K562 (cell line): ENCODE data around the gene TANGO6. TPM values are rescaled to one million over a fixed set of nuclear protein-coding genes. Genes with fewer than 3 reads are reported as not detected.

Source experiments
- ATAC-seq: fragments of 200-7000 bp; cut with Tn5 transposase; 3 replicates; pipeline ENCODE4 v1.9.1; 2020; ENCODE audit warnings: moderate library complexity
- BruUV-seq: library from RNA; stranded (reverse); fragments of 400-500 nt; replicated peaks from 2 replicates; lab custom pipeline; 2021; lab: Mats Ljungman, UMichigan
- CTCF ChIA-PET: fragments of 300-600 bp; formaldehyde crosslinking; extraction: SDS; loops from one replicate; lab custom pipeline; 2021; ENCODE audit warnings: low intra/inter-chr PET ratio; lab: Yijun Ruan, JAX
- POLR2A ChIA-PET: fragments of 300-600, 350-650 bp; sonication (Branson Sonifier 250); formaldehyde crosslinking; extraction: SDS; loops from one replicate; lab custom pipeline; 2021; ENCODE audit warnings: antibody characterized with exemption, inconsistent platforms; lab: Yijun Ruan, JAX
- DNase-seq, 4 experiments: peaks; one replicate each; pipeline versions ENCODE4 v3.0.0 to v3.0.0-alpha.2; 2011 to 2018; ENCODE audit warnings: low spot score in 3 of 4, mixed read lengths in 3 of 4; ENCODE audit errors: extremely low read depth in 1 of 4
- FAIRE-seq: peaks from 2 replicates; lab custom pipeline; 2011; peaks lifted over from hg19 to GRCh38; lab: Jason Lieb, UNC
- H2AFZ ChIP-seq: 2 replicates; pipeline ENCODE4 v1.6.0; 2011; ENCODE audit warnings: low read depth, low read length, control low read depth, inconsistent platforms
- H3K27ac ChIP-seq: fragments of 200-600 bp; 3 replicates; pipeline ENCODE4 v1.8.0; 2011; ENCODE audit warnings: low read depth, mild to moderate bottlenecking, control low read depth, inconsistent platforms, low read length, moderate library complexity, mixed read lengths; ENCODE audit errors: extremely low read depth
- H3K27me3 ChIP-seq, 2 experiments: fragments of 300-600 bp in 1 of 2; 2 replicates in 1 of 2; 3 replicates in 1 of 2; pipeline versions ENCODE4 v1.6.0 to v1.8.0; 2011; ENCODE audit warnings: inconsistent platforms in 2 of 2, low read length in 2 of 2, mild to moderate bottlenecking in 1 of 2, mixed read lengths in 1 of 2, moderate library complexity in 1 of 2; ENCODE audit not compliant: control insufficient read depth in 2 of 2, insufficient read depth in 2 of 2
- H3K36me3 ChIP-seq: fragments of 300-600 bp; 3 replicates; pipeline ENCODE4 v1.8.0; 2011; ENCODE audit warnings: mild to moderate bottlenecking, low read length, inconsistent platforms; ENCODE audit not compliant: control insufficient read depth, insufficient read depth
- H3K4me1 ChIP-seq, 2 experiments: fragments of 200-600 bp in 1 of 2; replicated peaks in 1 of 2; 2 replicates in 1 of 2; 3 replicates in 1 of 2; pipeline versions ENCODE4 v1.5.1 to v1.8.0; 2011; ENCODE audit warnings: inconsistent platforms in 2 of 2, low read length in 2 of 2, mild to moderate bottlenecking in 1 of 2, mixed read lengths in 1 of 2, moderate library complexity in 1 of 2; ENCODE audit not compliant: control insufficient read depth in 2 of 2, insufficient read depth in 2 of 2
- H3K4me2 ChIP-seq: 2 replicates; pipeline ENCODE4 v1.6.1; 2011; ENCODE audit warnings: low read length, control low read depth, inconsistent platforms, mixed read lengths; ENCODE audit not compliant: insufficient read depth
- H3K4me3 ChIP-seq: fragments of 200-600 bp; sonication (generic), shearing (Covaris generic); 2 replicates; pipeline ENCODE4 v1.5.1; 2016; ENCODE audit warnings: control low read depth, inconsistent platforms
- H3K79me2 ChIP-seq: fragments of 200-600 bp; 3 replicates; pipeline ENCODE4 v1.8.0; 2011; ENCODE audit warnings: low read length, inconsistent platforms; ENCODE audit not compliant: control insufficient read depth, insufficient read depth
- H3K9ac ChIP-seq, 2 experiments: 2 replicates each; pipeline versions ENCODE4 v1.6.0 to v1.6.1; 2011; ENCODE audit warnings: low read depth in 2 of 2, low read length in 2 of 2, control low read depth in 1 of 2, inconsistent platforms in 1 of 2, mild to moderate bottlenecking in 1 of 2, mixed read lengths in 1 of 2; ENCODE audit not compliant: insufficient read depth in 1 of 2
- H3K9me1 ChIP-seq: one replicate; pipeline ENCODE4 v1.6.0; 2011; ENCODE audit warnings: inconsistent platforms, mild to moderate bottlenecking, low read length, moderate library complexity; ENCODE audit not compliant: control insufficient read depth, insufficient read depth
- H3K9me3 ChIP-seq: replicated peaks from 2 replicates; pipeline ENCODE4 v1.5.1; 2011; ENCODE audit warnings: low read depth, low read length, inconsistent platforms; ENCODE audit not compliant: control insufficient read depth, insufficient read depth
- H4K20me1 ChIP-seq: replicated peaks from 2 replicates; pipeline ENCODE4 v1.6.1; 2011; ENCODE audit warnings: low read length, inconsistent platforms, mixed read lengths; ENCODE audit not compliant: control insufficient read depth, insufficient read depth
- CBFA2T2 ChIP-seq: fragments of 450-650 bp; conservative IDR thresholded peaks from 2 replicates; pipeline ENCODE4 v1.6.1; 2017; ENCODE audit warnings: mild to moderate bottlenecking
- CEBPZ ChIP-seq: fragments of 150-350 bp; IDR thresholded peaks from 2 replicates; pipeline ENCODE4 v1.6.1; 2014; ENCODE audit warnings: low read depth, mild to moderate bottlenecking, low read length, borderline replicate concordance
- CTCF ChIP-seq, 3 experiments: IDR thresholded peaks in 2 of 3; conservative IDR thresholded peaks in 1 of 3; 2 replicates each; pipeline ENCODE4 v1.5.1; 2011 to 2012; ENCODE audit warnings: low read length in 3 of 3, mild to moderate bottlenecking in 3 of 3, control low read depth in 2 of 3, improper control_type of control experiment in 1 of 3, inconsistent platforms in 1 of 3, low read depth in 1 of 3, mixed read lengths in 1 of 3, moderate library complexity in 1 of 3; ENCODE audit not compliant: insufficient read depth in 2 of 3
- HINFP ChIP-seq: fragments of 450-650 bp; conservative IDR thresholded peaks from 2 replicates; pipeline ENCODE4 v1.6.1; 2016; ENCODE audit warnings: missing genetic modification characterization, low read depth, mild to moderate bottlenecking, control low read depth, missing compliant biosample characterization
- NCOA6 ChIP-seq: fragments of 450-650 bp; IDR thresholded peaks from 2 replicates; pipeline ENCODE4 v1.6.1; 2017; ENCODE audit warnings: mild to moderate bottlenecking
- SLC30A9 ChIP-seq: fragments of 250-450 bp; sonication (Bioruptor Pico); IDR thresholded peaks from 2 replicates; pipeline ENCODE4 v1.8.0; 2022; ENCODE audit warnings: mild to moderate bottlenecking, moderate library complexity
- TCF15 ChIP-seq: fragments of 250-450 bp; sonication (Bioruptor Pico); IDR thresholded peaks from 2 replicates; pipeline ENCODE4 v1.8.0; 2022; ENCODE audit warnings: moderate library complexity, mild to moderate bottlenecking, inconsistent platforms
- in situ Hi-C: fragments of 300-500 bp; cut with MboI; formaldehyde crosslinking; loops from 4 replicates; pipeline ENCODE4 v1.15.0; 2018; ENCODE audit warnings: inconsistent platforms, mixed read lengths
- intact Hi-C: fragments of 100-400 bp; cut with micrococcal nuclease; formaldehyde crosslinking; loops from 2 replicates; pipeline ENCODE4 v1.14.2; 2022
- polyA plus RNA-seq, 8 experiments: library from polyadenylated mRNA; depleted of rRNA in 4 of 8; stranded (reverse) in 5 of 8; unstranded in 3 of 8; fragments of >200 nt; fragmentation: Nextera tagmentation in 2 of 8; fragmentation: Illumina TruSeq in 1 of 8; extraction: Ambion mirVana in 2 of 8; extraction: Trizol in 1 of 8; gene quantifications; 2 replicates each; pipeline versions ENCODE4 v1.2.1 to v1.2.3, GENCODE V29; 2011 to 2014; ENCODE audit warnings: inconsistent platforms in 1 of 8, missing spikeins in 1 of 8
- total RNA-seq, 7 experiments: library from RNA; depleted of rRNA in 6 of 7; stranded (reverse); fragments of >200 nt in 6 of 7; fragmentation: Illumina TruSeq in 2 of 7; extraction: Trizol in 2 of 7; gene quantifications; 2 replicates each; pipeline versions ENCODE4 v1.2.1 to v1.2.3, GENCODE V29; 2011 to 2021; ENCODE audit warnings: low replicate concordance in 1 of 7

Gene TANGO6
- total and polyA plus RNA-seq, 9 of the 15 experiments (the other 6 are each of a cell fraction or from before 2014, with no cell fraction given), result 1.6 to 15.2 (median 9.6) TPM

GRCh38 chr16:68823401-68824135, 19.8 kb upstream of the TANGO6 start (continued):
- TF ChIP-seq HINFP (tag) (no peak), TCF15 (CRISPR knock-in tag) (no peak), SLC30A9 (CRISPR knock-in tag) (no peak)

GRCh38 chr16:68825427-68825826, 17.9 kb upstream of the TANGO6 start:
- Histone ChIP-seq H3K4me1 (no peaks in the 10 kb centered on the region), H3K9ac (no peak overlapping the region), H3K4me2 (no peak overlapping the region), H3K27ac (no peak overlapping the region), H3K79me2 (no peaks in the 10 kb centered on the region), H2AFZ (no peak overlapping the region), H3K9me3 (no peaks in the 10 kb centered on the region), H3K4me3 (no peak overlapping the region), H4K20me1 (no peaks in the 10 kb centered on the region), H3K36me3 (no peaks in the 10 kb centered on the region), H3K27me3 (peaks cover 30 to 51% of the 10 kb centered on the region in 2 experiments; a peak in 4 of 5 replicates), H3K9me1 (no peaks in the 10 kb centered on the region)
- FAIRE-seq (no peak), DNase-seq (no peak), ATAC-seq (no peak)
- intact Hi-C loops (no loop called here), in situ Hi-C loops (no loop called here)
- POLR2A ChIA-PET, result no interaction called here
- CTCF ChIA-PET, result no interaction called here
- BruUV-seq, result no TSS peak
- TF ChIP-seq CTCF (IDR thresholded peaks at IDR 0.05 in 2 of 3, conservative IDR thresholded peaks at IDR 0.05 in 1 of 3; ENCODE audit: insufficient read depth in 2 of 3, low read depth in 1 of 3, low read length in 3 of 3), result peak in 2 of 3 experiments; percentile 29 to 41; a peak in 3 of 6 replicates
- TF ChIP-seq CBFA2T2, result no peak
- TF ChIP-seq CEBPZ, result no peak
- TF ChIP-seq NCOA6, result no peak
